Activated CD8-positive, alpha-beta memory T cell treated with anti-CD3 and anti-CD28 coated beads for 24 hours (primary cell): Measurements from ENCODE around the gene ZNF275.
"Not testable (repeated sequence)": the region's sequence is repeated elsewhere in the genome, so short reads cannot be mapped to it uniquely, and the experiment has no call there.

Experiments
- DNase-seq: peaks from one replicate; pipeline ENCODE4 v3.0.0-alpha.2; 2020

Gene ZNF275

GRCh38 chrX:153361781-153362397 is 27.9 kb downstream of the ZNF275 start:
- DNase-seq = no peak

- DNase-seq = no peak
These were observed 31.7 kb downstream of the ZNF275 start for GRCh38 chrX:153365670-153366069.

DNA sequence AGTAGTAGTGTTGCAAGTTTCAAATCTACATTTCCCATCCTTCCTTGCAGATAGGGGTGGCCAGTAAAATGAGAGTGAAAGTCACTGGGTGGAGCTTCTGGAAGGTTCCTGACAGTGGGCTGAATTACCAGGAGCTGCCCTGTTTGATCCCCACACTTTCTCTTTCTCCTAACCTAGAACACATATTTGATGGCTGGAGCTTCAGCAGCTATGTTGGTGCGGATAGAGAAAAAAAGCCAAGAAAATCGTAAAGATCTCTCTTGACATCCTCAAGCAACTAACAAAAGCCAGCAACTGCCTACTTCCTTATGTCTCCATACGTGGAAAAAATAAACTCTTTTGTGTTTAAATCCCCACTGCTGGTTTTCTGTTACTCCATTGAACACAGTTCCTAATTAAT is 32.2 kb downstream of the ZNF275 start:
- no peak for DNase-seq

DNA sequence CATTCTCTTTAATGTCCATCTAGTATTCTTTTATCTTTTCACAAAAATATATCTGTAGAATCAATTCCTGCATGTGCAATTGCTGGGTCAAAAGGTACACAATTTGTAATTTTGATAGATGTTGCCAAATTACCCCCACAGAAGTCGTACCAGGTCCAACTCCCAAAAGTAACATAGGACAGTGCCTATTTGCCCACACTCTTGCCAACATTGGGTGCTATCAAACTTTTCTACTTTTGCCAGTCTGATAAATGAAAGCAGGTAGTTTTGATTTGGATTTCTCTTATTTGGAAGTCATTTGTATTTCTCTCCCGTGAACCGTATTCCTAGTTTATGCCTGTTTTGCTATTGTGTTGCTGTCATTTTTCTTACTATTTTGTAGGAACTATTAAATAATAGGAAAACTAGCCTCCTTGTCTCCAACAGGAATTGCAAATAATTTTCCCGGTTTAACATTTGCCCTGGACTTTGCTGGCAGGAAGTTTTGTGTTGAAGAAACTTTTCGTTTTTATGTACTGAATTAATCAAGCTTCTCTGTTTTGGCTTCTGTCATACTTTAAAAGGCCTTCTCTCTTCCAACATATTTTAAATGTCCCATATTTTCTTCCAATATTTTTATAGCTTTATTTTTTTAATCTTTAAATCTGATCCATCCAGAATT is 33.1 kb downstream of the ZNF275 start:
- DNase-seq = no peak

GRCh38 chrX:153370293-153371055 is 36.5 kb downstream of the ZNF275 start:
- no peak for DNase-seq

DNA sequence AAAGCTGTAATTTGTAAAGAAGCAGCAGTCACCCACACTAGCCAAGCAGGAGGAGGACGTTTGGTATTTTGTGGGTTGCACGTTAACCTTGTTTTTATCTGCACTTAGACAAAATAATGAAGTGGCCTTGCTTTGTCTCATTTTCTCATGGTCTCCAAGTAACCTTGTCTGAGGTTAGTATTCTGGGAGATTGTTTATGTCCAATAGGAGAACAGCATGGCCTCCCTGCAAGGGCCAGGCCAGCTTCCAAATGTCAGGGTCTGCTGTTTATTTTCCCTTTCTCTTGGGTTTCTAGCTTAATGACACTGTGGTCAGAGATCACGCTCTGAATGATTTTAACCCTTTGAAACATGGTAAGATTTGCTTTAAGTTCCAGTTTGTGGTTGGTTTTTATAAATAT is 37.3 kb downstream of the ZNF275 start:
- no peak for DNase-seq

DNA sequence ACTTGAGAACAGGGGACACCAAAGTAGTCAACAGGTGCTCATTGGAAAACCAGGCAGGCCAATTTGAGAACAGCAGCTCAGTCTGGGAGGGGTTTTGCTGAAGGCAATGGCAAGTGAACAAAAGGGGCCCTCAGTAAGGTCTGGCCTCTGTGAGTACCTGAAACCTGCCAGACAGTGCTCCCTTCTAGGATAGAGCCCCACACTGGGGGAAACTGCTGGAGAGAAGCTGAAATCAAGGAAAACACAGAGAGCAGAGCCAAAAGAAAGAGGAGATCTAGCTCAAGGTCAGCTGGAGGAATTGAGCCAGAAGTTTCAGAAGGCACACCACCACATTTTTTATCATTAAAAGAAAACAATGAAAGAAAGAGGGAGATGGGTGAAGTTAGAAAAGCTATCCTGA is 39.0 kb downstream of the ZNF275 start:
- DNase-seq = no peak

GRCh38 chrX:153374426-153374825 is 40.5 kb downstream of the ZNF275 start:
- DNase-seq = no peak

GRCh38 chrX:153375571-153375970 is 41.6 kb downstream of the ZNF275 start:
- no peak for DNase-seq

DNA sequence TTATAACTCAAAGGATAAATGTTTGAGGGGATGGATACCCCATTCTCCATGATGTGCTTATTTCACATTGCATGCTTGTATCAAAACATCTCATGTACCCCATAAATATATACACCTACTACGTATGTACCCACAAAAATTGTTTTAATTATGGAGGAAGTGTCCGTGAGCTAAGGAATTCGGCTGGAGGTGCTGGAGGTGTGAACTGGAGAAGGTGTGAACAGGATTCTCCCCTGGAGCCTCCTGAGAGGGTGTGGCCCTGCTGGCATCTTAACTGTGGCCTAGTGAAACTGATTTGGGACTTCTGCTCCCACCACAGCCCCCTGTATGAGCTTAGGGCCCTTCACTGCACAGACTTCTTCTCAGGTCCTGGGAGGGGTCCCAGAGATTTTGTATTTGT is 43.8 kb downstream of the ZNF275 start:
- DNase-seq = no peak

GRCh38 chrX:153378607-153379006 is 44.7 kb downstream of the ZNF275 start:
- DNase-seq = no peak

- no peak for DNase-seq
These were observed 45.6 kb downstream of the ZNF275 start for GRCh38 chrX:153379508-153379907.

DNA sequence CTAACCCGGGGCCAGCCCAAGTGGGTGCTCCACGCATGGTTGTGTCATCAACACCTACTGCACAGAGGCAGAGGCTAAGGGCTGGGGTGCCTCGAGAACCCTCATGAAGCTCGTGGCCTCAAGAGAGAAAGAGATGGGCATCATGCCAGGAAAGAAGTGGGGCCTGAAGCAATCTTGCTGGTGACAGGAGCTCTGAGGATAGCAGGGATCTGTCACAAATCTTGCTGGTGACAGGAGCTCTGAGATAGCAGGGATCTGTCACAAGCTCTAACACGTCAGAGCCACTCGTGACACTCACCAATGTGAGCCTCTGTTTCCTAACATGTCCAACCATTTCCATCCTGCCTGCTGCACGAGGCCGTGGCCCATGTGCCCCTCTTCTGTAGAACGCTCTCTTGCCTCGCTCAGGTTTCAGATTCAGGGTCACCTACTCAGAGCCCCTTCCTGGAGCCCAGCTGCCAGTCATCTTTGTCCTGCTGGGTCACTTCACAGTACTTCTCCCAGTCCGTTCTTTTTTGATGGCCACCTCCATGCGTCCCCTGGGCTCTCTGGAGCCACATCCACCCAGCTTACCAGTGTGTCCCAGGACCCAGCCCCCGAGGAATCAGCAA is 46.1 kb downstream of the ZNF275 start:
- DNase-seq = no peak

GRCh38 chrX:153380691-153381090 is 46.7 kb downstream of the ZNF275 start:
- DNase-seq = no peak

DNA sequence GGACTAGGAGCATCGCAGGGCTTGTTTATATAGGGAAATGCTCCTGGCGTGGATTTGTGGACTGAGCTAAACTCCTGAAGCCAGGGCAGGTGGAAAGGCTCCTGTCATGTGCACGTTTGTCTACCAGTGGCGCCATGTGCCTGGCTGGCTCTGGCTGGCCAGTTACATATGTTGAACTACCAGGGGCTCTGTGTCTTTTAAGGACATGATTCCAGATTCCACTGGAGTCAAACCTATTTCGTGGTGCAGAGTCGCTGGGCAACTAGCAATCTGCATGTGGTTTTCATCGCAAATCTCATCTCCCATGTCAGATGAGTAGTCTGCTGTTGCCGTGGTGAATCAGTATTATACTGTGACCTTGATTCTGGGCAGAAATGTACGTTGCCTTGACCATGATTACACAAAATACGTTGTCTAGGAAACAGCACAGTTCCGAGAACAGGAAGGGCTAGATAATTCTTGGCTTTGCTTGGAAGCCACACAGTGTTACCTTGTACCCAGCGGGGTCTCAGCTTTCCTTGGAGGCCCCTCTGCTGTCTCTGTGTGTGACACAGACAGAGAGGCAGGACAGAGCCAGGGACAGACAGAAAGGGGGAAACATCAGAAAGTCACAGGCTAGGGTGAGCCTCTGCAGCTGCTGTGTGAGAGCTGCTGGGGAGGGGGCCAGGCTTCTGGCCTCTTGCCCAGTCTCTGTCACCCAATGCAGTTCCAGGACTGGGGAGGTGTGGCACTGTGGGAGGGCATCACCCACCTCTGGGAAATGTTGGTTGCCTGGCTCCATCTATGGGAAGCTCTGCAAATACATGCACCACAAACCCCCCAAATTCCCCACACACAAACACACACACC is 48.0 kb downstream of the ZNF275 start:
- DNase-seq = no peak

DNA sequence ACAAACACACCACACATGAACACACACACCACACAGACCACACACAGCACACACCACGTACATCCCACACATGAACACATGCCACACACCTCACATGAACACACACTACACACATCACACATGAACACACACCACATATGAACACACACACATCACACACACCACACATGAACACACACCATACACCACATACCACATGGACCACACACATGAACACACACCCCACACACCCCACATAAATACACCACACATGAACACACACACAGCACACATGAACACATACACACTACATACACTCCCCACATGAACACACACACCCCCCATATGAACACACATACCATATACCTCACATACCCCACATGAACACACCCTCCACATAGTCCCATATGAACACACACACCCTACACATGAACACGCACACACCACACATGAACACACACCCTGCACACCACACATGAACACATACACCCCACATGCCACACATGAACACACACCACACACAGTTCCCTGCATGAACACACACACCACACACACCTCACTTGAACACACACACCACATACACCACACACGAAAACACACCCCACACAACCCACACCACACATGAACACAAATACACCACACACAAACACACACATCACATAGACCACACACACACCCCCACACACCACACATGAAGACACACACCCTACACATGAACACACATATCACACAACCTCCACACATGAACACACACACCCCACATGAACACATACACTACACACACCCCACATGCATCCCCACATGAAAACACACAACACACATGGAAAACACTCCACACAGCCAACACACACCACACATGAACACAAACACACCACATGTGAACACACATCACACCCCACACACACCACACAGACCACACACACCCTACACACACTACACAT is 48.9 kb downstream of the ZNF275 start:
- no peak for DNase-seq

- DNase-seq = no peak
These were observed 50.4 kb downstream of the ZNF275 start for GRCh38 chrX:153384390-153384789.

DNA sequence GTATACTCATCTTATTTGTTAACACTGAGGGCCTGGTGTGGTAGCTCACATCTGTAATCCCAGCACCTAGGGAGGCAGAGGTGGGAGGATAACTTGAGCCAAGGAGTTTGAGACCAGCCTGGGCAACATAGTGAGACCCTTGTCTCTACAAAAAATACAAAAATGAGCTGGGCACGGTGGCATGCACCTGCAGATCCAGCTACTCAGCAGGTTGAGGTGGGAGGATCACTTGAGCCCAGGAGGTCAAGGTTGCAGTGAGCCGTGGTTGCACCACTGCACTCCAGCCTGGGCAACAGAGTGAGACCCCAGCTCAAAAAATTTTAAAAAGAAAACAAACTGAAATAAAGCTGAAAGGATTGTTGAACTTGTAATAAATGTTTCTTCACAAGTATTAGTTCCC is 51.0 kb downstream of the ZNF275 start:
- DNase-seq = not testable (repeated sequence)

- DNase-seq = no peak
These were observed 52.1 kb downstream of the ZNF275 start for GRCh38 chrX:153386097-153386496.

DNA sequence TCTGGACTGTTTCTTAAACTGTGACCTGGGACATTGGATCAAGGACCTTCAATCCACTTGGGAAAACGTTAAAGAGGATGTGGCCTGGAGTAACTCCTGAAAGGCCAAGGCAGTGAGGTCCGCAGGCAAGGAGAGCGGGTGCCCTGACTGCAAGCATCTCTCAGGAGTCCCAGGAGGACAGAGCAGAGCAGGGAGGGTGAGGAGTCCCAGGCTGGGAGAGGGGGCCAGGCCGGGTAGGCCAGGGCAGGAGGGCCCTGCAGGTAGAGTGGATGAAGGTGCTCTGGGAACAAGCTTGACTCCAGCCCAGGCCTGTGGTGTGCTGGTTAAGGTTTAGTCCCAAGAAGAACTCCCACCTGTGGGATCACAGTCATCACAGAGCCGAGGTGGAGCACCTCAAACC is 53.4 kb downstream of the ZNF275 start:
- DNase-seq = no peak

GRCh38 chrX:153387987-153388721 is 54.2 kb downstream of the ZNF275 start:
- peak; percentile 47 for DNase-seq
